Measurements from ENCODE around the gene MKI67. TPM values are rescaled to one million over a fixed set of nuclear protein-coding genes. Genes with fewer than 3 reads are reported as not detected.
"Not testable (repeated sequence)": the region's sequence is repeated elsewhere in the genome, so short reads cannot be mapped to it uniquely, and the experiment has no call there.

MKI67 gene
- total and polyA plus RNA-seq, 4 experiments from 2014 or later = 0.11 to 0.93 (median 0.17) TPM; not detected in 1

DNA sequence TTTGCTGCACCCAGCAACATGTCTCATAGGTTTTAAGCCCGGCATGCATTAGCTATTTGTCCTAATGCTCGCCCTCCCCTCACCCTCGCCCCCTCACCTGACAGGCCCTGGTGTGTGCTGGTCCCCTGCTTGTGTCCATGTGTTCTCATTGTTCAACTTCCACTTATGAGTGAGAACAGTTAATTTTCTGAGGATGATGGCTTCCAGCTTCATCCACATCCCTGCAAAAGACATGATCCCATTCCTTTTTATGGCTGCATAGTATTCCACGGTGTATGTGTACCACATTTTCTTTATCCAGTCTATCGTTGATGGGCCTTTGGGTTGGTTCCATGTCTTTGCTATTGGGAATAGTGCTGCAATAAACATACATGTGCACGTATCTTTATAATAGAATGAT lies 40.9 kb upstream of the MKI67 start:
- DNase-seq; H3K36me3 Mint-ChIP-seq; H3K27ac ChIP-seq (ENCODE audit: low read depth, low read length); intact Hi-C loops (cut with micrococcal nuclease); H3K4me3 ChIP-seq (ENCODE audit: low read length in 2 of 2); H3K27me3 ChIP-seq (ENCODE audit: insufficient read depth, low read length); H3K4me3 Mint-ChIP-seq; H3K9me3 ChIP-seq (ENCODE audit: control insufficient read depth in 1 of 2, low read length in 2 of 2); H3K4me1 ChIP-seq (ENCODE audit: insufficient read depth, low read length); POLR2A ChIA-PET (ENCODE audit: partially characterized antibody); H3K9me3 Mint-ChIP-seq; H3K36me3 ChIP-seq (ENCODE audit: insufficient read depth, low read length); H3K27ac Mint-ChIP-seq; H3K4me1 Mint-ChIP-seq: not testable (repeated sequence)
- peaks cover 11 to 14% of the 10 kb centered on the region in 2 donors for H3K27me3 Mint-ChIP-seq
- CTCF ChIA-PET (ENCODE audit: partially characterized antibody) = interaction anchor here (1.4 to 2.1 kb wide), 2 partner anchors 11 to 44 kb away, joined by 5 to 8 read pairs; no protein-coding TSS in a partner anchor

DNA sequence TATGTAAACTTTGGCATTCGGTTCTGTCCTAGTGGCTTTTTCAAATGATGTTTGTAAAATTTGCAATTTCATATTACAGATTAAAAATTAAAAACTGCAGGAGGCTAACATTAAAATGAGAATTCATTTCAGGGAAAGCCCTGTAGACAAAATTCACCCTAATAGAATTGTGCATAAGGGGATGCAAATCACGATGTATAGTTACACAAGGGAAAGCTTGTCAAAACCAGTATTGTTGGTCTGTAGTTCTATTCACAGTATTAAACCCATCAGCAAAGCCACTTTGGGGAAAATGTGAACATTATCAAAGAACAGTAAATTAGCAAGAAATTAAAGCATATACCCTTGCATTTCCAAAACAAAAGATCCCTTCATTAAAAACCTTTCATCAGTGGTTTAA lies 39.9 kb upstream of the MKI67 start:
- intact Hi-C loops (cut with micrococcal nuclease) = no loop called here
- CTCF ChIA-PET (ENCODE audit: partially characterized antibody) = interaction anchor here (1.4 to 2.1 kb wide), 3 partner anchors 12 to 45 kb away, joined by 5 to 8 read pairs (median 5); no protein-coding TSS in a partner anchor
- no peaks in the 10 kb centered on the region for H3K4me1 ChIP-seq (ENCODE audit: insufficient read depth, low read length)
- Mint-ChIP-seq H3K27me3 (peaks cover 11 to 14% of the 10 kb centered on the region in 2 donors), H3K27ac (no peak overlapping the region), H3K36me3 (no peaks in the 10 kb centered on the region), H3K9me3 (peaks cover 0 to 3% (median 0%) of the 10 kb centered on the region in 8 donors), H3K4me3 (no peak overlapping the region), H3K4me1 (no peaks in the 10 kb centered on the region)
- H3K27me3 ChIP-seq (ENCODE audit: insufficient read depth, low read length) = peaks cover 4% of the 10 kb centered on the region
- H3K4me3 ChIP-seq (ENCODE audit: low read length in 2 of 2) = no peak overlapping the region
- POLR2A ChIA-PET (ENCODE audit: partially characterized antibody) = no interaction called here
- H3K36me3 ChIP-seq (ENCODE audit: insufficient read depth, low read length) = no peaks in the 10 kb centered on the region
- no peak overlapping the region for H3K27ac ChIP-seq (ENCODE audit: low read depth, low read length)
- DNase-seq = no peak
- no peaks in the 10 kb centered on the region for H3K9me3 ChIP-seq (ENCODE audit: control insufficient read depth in 1 of 2, low read length in 2 of 2)

DNA sequence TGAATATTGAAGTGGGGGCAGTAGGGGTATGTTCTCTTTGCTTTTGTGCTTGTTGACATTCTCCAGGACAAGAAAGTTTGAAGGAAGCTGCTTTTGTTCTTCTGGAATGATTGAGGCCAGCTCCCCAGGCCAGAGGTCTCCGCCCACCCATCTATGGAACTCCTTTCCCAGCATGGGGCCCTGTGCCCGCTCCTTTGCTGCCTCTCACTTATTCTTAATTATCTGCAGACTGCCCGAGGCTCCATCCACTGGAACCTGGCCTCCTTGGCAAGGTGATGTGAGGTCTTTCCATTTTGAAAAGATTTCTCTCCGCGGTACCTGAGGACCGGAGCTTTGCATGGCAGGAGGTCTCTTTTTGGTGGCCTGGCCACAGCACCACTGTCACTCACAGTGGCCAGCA lies 39.3 kb upstream of the MKI67 start:
- POLR2A ChIA-PET (ENCODE audit: partially characterized antibody) = no interaction called here
- Mint-ChIP-seq H3K27me3 (peaks cover 11 to 12% of the 10 kb centered on the region in 2 donors), H3K27ac (no peak overlapping the region), H3K4me1 (no peaks in the 10 kb centered on the region), H3K36me3 (no peaks in the 10 kb centered on the region), H3K4me3 (no peak overlapping the region), H3K9me3 (no peaks in the 10 kb centered on the region)
- H3K4me3 ChIP-seq (ENCODE audit: low read length in 2 of 2) = no peak overlapping the region
- H3K27me3 ChIP-seq (ENCODE audit: insufficient read depth, low read length) = peaks cover 4% of the 10 kb centered on the region
- intact Hi-C loops (cut with micrococcal nuclease) = no loop called here
- DNase-seq = no peak
- no peak overlapping the region for H3K27ac ChIP-seq (ENCODE audit: low read depth, low read length)
- no peaks in the 10 kb centered on the region for H3K36me3 ChIP-seq (ENCODE audit: insufficient read depth, low read length)
- CTCF ChIA-PET (ENCODE audit: partially characterized antibody) = interaction anchor here (1.4 to 2.1 kb wide), 3 partner anchors 12 to 46 kb away, joined by 5 to 8 read pairs (median 5); no protein-coding TSS in a partner anchor
- no peaks in the 10 kb centered on the region for H3K9me3 ChIP-seq (ENCODE audit: control insufficient read depth in 1 of 2, low read length in 2 of 2)
- no peaks in the 10 kb centered on the region for H3K4me1 ChIP-seq (ENCODE audit: insufficient read depth, low read length)

DNA sequence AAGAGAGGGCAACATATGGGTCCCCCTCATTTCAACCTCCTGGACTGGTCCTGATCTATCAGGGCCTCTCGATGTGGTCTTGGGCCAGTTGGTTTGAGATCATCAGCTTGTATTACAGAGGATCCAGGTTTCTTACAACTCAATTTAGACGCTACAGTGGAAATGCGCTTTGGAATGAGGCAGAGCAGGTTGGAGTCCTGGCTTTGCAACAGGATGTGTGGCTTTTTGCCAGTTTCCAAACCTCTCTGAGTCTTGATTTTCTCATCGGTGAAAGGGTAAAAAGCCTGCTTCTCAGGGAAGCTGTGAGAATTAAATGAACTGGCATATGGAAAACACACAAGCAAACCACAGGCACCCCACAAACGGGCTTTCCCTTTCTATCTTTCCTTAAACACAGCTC lies 37.5 kb upstream of the MKI67 start:
- H3K4me1 ChIP-seq (ENCODE audit: insufficient read depth, low read length) = no peaks in the 10 kb centered on the region
- CTCF ChIA-PET (ENCODE audit: partially characterized antibody) = interaction anchor here (1.0 to 2.6 kb wide), 4 partner anchors 10 to 46 kb away, joined by 3 to 7 read pairs (median 3); no protein-coding TSS in a partner anchor
- H3K9me3 Mint-ChIP-seq = no peaks in the 10 kb centered on the region
- H3K36me3 Mint-ChIP-seq = no peaks in the 10 kb centered on the region
- H3K4me3 ChIP-seq (ENCODE audit: low read length in 2 of 2) = no peak overlapping the region
- H3K36me3 ChIP-seq (ENCODE audit: insufficient read depth, low read length) = no peaks in the 10 kb centered on the region
- H3K27ac ChIP-seq (ENCODE audit: low read depth, low read length) = no peak overlapping the region
- peaks cover 4% of the 10 kb centered on the region in 2 donors for H3K27me3 Mint-ChIP-seq
- no peaks in the 10 kb centered on the region for H3K4me1 Mint-ChIP-seq
- POLR2A ChIA-PET (ENCODE audit: partially characterized antibody) = no interaction called here
- peaks cover 4% of the 10 kb centered on the region for H3K27me3 ChIP-seq (ENCODE audit: insufficient read depth, low read length)
- H3K4me3 Mint-ChIP-seq = no peak overlapping the region
- intact Hi-C loops (cut with micrococcal nuclease) = no loop called here
- H3K27ac Mint-ChIP-seq = no peak overlapping the region
- H3K9me3 ChIP-seq (ENCODE audit: control insufficient read depth in 1 of 2, low read length in 2 of 2) = no peaks in the 10 kb centered on the region
- no peak for DNase-seq

DNA sequence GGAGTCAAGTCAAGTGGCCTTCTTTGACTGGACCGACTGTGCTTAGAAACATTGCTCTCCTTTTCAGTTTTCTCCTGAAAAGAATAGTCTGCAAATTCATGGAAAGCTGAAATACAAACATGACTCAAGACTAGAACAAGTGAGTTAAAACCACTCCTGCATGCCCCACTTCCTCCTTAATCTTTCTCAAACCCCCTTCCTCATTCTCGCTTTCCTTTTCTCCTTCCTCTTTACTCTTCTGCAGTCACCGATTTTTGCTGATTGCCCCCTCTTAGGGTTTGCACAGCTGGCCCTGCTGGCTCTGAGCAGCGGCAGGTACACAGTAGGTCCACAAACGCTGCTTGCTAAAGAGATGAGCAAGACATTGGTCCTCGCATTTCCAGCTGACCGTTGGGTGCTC lies 34.8 kb upstream of the MKI67 start:
- no peaks in the 10 kb centered on the region for H3K36me3 ChIP-seq (ENCODE audit: insufficient read depth, low read length)
- no peak for DNase-seq
- CTCF ChIA-PET (ENCODE audit: partially characterized antibody) = interaction anchor here (1.4 kb wide), 1 partner anchor 18 kb away, joined by 4 read pairs; no protein-coding TSS in a partner anchor
- no peak overlapping the region for H3K27ac ChIP-seq (ENCODE audit: low read depth, low read length)
- intact Hi-C loops (cut with micrococcal nuclease) = no loop called here
- no peaks in the 10 kb centered on the region for H3K4me1 ChIP-seq (ENCODE audit: insufficient read depth, low read length)
- no peaks in the 10 kb centered on the region for H3K9me3 ChIP-seq (ENCODE audit: control insufficient read depth in 1 of 2, low read length in 2 of 2)
- no peaks in the 10 kb centered on the region for H3K9me3 Mint-ChIP-seq
- H3K4me3 Mint-ChIP-seq = no peak overlapping the region
- H3K36me3 Mint-ChIP-seq = no peaks in the 10 kb centered on the region
- H3K4me1 Mint-ChIP-seq = no peaks in the 10 kb centered on the region
- peaks cover 0 to 1% of the 10 kb centered on the region in 2 donors for H3K27me3 Mint-ChIP-seq
- POLR2A ChIA-PET (ENCODE audit: partially characterized antibody) = no interaction called here
- no peak overlapping the region for H3K4me3 ChIP-seq (ENCODE audit: low read length in 2 of 2)
- peaks cover 3% of the 10 kb centered on the region for H3K27me3 ChIP-seq (ENCODE audit: insufficient read depth, low read length)
- H3K27ac Mint-ChIP-seq = peak overlapping the region in 1 of 7 donors; percentile 34

DNA sequence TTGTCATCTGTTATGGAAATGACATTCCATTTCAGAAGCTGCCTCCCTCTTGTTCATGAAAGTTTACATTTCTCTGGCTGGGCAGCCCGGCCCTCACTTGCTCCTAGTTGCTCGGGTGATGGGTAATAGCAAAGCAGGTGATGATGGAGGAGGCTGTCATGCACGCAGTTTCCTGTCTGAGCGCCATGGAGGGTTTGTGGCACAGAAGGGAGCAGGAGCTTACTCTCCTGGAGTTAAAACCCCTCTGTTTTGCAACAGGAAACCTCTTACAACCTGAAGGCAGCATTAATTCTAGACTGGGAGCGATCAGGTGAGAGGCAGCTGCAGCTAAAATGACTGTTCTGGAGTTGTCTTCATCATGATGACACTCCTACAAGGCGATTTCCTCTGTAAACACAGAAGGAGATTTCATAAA lies 34.1 kb upstream of the MKI67 start:
- Histone ChIP-seq H3K27me3 (ENCODE audit: insufficient read depth, low read length) (no peaks in the 10 kb centered on the region), H3K4me3 (ENCODE audit: low read length in 2 of 2) (no peak overlapping the region), H3K9me3 (ENCODE audit: control insufficient read depth in 1 of 2, low read length in 2 of 2) (no peaks in the 10 kb centered on the region), H3K4me1 (ENCODE audit: insufficient read depth, low read length) (no peaks in the 10 kb centered on the region), H3K27ac (ENCODE audit: low read depth, low read length) (no peak overlapping the region), H3K36me3 (ENCODE audit: insufficient read depth, low read length) (no peaks in the 10 kb centered on the region)
- Mint-ChIP-seq H3K4me1 (no peaks in the 10 kb centered on the region), H3K27me3 (peaks cover 2 to 3% of the 10 kb centered on the region in 2 donors), H3K36me3 (no peaks in the 10 kb centered on the region), H3K9me3 (no peaks in the 10 kb centered on the region), H3K4me3 (no peak overlapping the region), H3K27ac (no peak overlapping the region)
- ChIA-PET CTCF (ENCODE audit: partially characterized antibody) (interaction anchor here (1.4 to 2.0 kb wide), 2 partner anchors 10 to 18 kb away, joined by 4 to 9 read pairs; no protein-coding TSS in a partner anchor), POLR2A (ENCODE audit: partially characterized antibody) (no interaction called here)
- intact Hi-C loops (cut with micrococcal nuclease) = no loop called here
- no peak for DNase-seq

DNA sequence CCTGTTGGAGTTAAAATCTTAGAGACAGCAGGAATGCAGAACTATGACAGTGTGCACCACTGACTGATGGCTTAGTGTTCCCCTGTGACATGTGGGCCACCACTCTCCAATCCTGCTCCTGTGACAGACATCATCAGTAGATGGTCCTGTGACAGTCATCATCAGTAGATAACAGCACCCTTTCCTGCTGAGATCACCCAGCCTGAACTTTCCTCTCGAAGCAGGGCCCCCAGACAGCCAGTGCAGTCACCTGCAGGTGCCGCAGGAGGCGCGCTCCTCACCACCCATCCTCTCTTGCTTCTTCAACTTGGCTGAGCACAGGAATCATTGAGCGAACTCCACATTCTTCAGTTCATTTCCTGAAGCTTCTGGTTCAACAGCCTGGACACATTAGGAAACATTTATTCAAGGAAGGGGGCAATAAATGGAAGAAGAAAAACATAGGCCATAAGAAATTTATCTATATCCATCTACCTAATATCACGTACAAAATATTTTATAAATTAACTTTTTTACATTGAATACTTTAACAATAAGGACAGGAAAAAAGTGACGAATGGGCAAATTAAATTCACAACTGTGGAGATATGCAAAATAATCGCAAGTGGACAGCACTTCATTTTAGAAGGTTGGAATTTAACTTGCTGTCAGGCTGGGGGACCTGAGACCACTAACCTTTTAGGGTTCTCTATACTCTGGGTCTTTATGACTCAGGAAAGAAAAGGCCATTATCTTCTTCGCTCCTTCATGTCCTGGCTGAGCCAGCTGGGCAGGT lies 32.0 kb upstream of the MKI67 start:
- Mint-ChIP-seq H3K27me3 (peaks cover 3 to 5% of the 10 kb centered on the region in 2 donors), H3K4me3 (no peak overlapping the region), H3K9me3 (no peaks in the 10 kb centered on the region), H3K4me1 (no peaks in the 10 kb centered on the region), H3K36me3 (no peaks in the 10 kb centered on the region), H3K27ac (no peak overlapping the region)
- no peaks in the 10 kb centered on the region for H3K9me3 ChIP-seq (ENCODE audit: control insufficient read depth in 1 of 2, low read length in 2 of 2)
- intact Hi-C loops (cut with micrococcal nuclease) = no loop called here
- no peaks in the 10 kb centered on the region for H3K4me1 ChIP-seq (ENCODE audit: insufficient read depth, low read length)
- ChIA-PET POLR2A (ENCODE audit: partially characterized antibody) (no interaction called here), CTCF (ENCODE audit: partially characterized antibody) (interaction anchor here (1.1 to 2.5 kb wide), 4 partner anchors 9 to 81 kb away, joined by 3 to 9 read pairs (median 3); no protein-coding TSS in a partner anchor)
- no peak overlapping the region for H3K27ac ChIP-seq (ENCODE audit: low read depth, low read length)
- H3K4me3 ChIP-seq (ENCODE audit: low read length in 2 of 2) = no peak overlapping the region
- DNase-seq = no peak
- H3K36me3 ChIP-seq (ENCODE audit: insufficient read depth, low read length) = no peaks in the 10 kb centered on the region
- no peaks in the 10 kb centered on the region for H3K27me3 ChIP-seq (ENCODE audit: insufficient read depth, low read length)

Measured in CD4-positive, alpha-beta memory T cell (primary cell).